LNCAP (cell line): ENCODE data around the gene CUX1.

Experiments
- TF ChIP-seq, protein P1 (sequence below): fragments of 450-650 bp; IDR thresholded peaks from 2 replicates; pipeline ENCODE4 v1.5.1; 2017; ENCODE audit warnings: mild to moderate bottlenecking

The CUX1 gene

DNA sequence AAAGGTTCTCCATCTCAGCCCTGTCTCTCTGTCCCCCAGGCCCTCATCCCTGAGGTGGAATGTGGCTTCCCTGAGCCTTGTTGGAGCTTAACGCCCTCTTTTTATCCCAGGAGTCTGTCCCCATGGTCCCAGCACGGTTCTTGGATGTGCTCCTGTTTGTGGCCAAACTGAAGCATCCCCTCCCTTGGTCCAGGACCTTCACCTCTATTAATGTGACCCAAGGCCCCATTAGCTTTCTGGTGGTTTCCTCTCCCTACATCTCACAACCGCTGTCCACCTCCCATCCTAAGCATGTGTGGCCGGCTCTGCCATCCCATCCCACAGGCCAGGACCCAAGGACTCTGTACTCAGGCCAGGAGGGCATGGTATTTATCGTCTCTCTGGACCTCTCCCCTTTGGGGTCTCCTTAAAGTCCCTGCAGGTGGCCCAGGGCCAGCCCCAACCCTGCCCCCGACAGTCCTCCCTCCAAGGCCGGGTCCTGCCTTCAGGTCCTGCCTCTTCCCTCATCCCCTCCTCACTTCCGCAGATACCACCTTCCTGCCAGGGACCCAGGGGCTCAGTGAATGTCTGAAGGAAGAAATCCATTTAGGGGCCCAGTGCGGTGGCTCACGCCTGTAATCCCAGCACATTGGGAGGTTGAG lies 453.9 kb downstream of the CUX1 start:
- TF ChIP-seq, protein P1, sequence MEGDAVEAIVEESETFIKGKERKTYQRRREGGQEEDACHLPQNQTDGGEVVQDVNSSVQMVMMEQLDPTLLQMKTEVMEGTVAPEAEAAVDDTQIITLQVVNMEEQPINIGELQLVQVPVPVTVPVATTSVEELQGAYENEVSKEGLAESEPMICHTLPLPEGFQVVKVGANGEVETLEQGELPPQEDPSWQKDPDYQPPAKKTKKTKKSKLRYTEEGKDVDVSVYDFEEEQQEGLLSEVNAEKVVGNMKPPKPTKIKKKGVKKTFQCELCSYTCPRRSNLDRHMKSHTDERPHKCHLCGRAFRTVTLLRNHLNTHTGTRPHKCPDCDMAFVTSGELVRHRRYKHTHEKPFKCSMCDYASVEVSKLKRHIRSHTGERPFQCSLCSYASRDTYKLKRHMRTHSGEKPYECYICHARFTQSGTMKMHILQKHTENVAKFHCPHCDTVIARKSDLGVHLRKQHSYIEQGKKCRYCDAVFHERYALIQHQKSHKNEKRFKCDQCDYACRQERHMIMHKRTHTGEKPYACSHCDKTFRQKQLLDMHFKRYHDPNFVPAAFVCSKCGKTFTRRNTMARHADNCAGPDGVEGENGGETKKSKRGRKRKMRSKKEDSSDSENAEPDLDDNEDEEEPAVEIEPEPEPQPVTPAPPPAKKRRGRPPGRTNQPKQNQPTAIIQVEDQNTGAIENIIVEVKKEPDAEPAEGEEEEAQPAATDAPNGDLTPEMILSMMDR, result no peak

DNA sequence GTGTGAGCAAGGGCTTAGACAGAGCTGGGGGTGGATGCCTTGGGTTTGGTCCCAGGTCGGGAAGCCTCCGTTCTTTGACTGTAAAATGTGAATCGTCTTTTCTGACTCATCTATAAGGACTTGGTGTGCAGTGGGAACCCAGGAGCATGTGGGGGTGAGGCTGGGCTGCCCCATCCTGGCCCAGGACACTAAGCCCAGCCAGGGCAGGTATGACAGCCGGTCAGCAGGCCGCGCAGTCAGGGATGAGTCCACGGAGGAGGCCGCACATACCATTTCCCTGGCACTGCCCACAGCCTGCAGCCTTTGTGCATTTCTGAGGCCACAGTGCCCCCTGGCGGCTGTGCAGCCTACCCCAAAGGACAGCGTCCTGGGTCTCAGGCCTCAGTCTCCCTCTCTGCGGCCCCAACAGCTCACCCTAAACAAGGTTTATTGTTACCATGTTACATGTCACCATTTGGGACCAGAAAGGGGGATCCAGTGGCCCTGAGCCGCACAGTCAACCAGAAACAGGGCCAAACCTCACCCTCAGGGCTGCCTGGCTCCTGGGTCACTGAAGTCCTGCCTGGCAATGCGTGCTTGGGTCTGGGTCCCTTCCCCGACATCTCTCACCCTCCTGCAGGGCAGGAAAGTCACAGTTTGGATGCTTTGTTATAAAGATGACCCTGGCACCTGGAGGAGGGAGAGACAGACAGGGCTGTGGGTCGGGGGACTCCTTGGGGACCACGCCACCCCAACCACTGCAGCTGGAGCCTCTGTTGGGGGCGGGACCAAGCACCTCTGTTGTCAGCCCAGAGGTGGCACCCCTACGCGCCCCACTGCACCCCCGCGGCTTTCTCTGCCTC lies 454.9 kb downstream of the CUX1 start:
- TF ChIP-seq, protein P1, result peak; percentile 93

DNA sequence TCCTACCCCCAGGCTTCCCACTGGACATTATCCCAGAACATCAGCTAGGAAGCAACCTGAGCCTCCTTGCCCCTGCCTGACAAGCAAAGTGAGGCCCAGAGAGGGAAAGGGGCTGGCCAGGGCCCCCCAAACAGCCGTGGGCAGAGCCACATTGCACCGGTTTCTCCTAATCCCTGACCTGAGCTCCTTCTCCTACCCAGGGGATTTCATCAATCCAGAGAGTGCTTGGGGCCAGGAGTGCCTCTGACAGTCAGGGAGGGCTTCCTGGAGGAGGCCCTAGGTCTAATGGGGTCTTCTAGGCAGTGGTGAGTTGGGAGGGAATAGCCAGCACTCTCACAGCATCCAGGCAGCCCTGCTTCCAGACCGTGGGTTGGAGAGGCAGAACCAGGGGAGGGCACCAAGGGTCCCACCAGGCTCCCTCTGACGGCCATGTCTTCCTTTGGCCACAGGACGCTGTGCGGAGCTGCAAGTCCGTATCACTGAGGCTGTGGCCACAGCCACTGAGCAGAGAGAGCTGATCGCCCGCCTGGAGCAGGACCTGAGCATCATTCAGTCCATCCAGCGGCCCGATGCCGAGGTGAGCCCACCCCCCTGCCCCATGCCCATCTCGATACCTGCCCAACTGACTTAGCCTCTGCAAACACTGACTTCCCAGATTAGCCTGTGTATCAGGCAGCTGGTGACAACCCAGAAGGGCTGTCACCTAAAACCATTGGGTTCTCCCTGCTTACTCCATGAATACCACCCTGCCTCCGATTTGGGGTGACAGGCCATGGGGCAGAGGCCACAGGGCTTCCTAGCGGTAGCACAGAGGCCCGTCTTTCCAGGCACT lies 455.7 kb downstream of the CUX1 start:
- TF ChIP-seq, protein P1, result no peak

DNA sequence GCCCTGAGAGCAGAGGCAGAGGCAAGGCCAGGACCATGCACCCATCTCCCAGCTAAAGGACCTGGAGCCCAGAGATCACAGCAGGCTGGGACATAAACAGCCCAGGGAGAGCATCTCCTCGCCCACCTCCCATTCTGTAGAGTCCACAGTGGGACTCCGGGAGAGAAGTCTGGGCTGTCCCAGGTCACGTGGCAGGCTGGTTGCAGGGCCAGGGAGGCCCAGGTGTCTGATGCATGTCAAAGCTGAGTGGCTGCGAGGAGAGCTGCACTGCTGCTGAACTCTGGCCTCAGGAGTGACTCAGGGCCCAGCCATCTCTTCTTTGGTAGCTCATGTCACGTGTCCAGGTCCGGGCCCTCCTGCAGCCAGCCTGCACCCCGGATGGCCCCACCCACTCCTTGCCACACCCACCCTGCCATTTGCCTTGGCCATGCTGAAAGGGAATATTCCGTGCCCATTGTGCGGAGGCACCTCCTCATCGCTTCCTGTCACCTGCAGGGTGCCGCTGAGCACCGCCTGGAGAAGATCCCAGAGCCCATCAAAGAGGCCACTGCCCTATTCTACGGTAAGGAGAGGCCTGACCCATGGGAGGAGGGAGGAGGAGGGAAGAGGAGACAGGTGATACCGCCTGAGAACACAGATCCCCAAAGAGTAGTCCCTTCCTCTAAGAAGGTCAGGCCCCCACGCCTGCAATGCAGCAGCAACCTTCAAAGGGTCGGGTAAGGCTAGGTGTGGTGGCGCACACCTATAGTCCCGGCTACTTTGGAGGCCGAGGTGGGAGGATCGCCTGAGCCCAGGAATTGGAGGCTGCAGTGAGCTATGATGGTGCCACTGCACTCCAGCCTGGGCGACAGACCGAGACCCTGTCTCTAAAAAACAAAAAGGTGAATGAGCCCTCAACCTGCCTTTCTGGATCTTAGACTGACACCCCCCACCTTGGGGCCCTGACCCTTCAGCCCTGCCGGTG lies 456.6 kb downstream of the CUX1 start:
- TF ChIP-seq, protein P1, result no peak

DNA sequence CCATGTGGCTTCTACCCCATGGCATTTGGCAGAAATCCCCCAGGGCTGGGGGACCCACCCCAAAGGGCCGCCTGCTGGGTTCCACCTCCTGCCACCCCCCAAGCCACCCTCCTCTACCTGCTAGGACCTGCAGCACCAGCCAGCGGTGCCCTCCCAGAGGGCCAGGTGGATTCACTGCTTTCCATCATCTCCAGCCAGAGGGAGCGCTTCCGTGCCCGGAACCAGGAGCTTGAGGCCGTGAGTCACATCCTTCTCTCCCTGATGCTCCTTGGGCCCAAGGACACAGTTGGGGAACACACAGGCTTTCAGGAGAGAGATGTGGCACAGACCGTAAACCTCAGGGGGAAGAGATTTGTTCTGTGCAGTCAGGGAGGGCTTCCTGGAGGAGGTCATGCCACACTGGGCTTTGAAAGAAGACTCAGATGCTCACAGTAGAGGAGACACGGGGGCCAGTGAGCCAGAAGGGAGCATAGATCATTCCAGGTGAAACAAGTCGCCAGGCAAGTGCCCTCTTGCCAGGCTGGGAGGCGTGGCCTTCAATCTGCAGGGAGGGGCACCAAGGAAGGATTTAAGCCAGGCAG lies 457.8 kb downstream of the CUX1 start:
- TF ChIP-seq, protein P1, result no peak

DNA sequence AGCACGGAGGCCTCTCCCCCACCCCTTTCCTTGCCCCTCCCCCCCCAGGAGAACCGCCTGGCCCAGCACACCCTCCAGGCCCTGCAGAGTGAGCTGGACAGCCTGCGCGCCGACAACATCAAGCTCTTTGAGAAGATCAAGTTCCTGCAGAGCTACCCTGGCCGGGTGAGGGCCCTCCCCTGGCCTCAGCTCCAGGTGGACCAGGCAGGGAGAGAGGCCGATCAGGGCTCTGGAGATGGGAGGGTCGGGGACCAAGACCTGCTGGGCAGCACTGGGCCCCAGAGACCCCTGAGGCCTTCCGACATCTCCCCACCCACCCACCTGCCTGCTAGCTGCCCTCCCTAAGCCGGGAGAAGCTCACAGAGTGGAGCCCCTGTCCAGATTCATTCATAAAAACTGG lies 460.5 kb downstream of the CUX1 start:
- TF ChIP-seq, protein P1, result no peak
